ENCODE results near the gene SLC16A6. TPM values are rescaled to one million over a fixed set of nuclear protein-coding genes. Genes with fewer than 3 reads are reported as not detected.
"Not testable (repeated sequence)": the region's sequence is repeated elsewhere in the genome, so short reads cannot be mapped to it uniquely, and the experiment has no call there.

The SLC16A6 gene, protein sequence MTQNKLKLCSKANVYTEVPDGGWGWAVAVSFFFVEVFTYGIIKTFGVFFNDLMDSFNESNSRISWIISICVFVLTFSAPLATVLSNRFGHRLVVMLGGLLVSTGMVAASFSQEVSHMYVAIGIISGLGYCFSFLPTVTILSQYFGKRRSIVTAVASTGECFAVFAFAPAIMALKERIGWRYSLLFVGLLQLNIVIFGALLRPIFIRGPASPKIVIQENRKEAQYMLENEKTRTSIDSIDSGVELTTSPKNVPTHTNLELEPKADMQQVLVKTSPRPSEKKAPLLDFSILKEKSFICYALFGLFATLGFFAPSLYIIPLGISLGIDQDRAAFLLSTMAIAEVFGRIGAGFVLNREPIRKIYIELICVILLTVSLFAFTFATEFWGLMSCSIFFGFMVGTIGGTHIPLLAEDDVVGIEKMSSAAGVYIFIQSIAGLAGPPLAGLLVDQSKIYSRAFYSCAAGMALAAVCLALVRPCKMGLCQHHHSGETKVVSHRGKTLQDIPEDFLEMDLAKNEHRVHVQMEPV
- 1.7 TPM for total RNA-seq (ENCODE audit: insufficient read depth, low replicate concordance)

DNA sequence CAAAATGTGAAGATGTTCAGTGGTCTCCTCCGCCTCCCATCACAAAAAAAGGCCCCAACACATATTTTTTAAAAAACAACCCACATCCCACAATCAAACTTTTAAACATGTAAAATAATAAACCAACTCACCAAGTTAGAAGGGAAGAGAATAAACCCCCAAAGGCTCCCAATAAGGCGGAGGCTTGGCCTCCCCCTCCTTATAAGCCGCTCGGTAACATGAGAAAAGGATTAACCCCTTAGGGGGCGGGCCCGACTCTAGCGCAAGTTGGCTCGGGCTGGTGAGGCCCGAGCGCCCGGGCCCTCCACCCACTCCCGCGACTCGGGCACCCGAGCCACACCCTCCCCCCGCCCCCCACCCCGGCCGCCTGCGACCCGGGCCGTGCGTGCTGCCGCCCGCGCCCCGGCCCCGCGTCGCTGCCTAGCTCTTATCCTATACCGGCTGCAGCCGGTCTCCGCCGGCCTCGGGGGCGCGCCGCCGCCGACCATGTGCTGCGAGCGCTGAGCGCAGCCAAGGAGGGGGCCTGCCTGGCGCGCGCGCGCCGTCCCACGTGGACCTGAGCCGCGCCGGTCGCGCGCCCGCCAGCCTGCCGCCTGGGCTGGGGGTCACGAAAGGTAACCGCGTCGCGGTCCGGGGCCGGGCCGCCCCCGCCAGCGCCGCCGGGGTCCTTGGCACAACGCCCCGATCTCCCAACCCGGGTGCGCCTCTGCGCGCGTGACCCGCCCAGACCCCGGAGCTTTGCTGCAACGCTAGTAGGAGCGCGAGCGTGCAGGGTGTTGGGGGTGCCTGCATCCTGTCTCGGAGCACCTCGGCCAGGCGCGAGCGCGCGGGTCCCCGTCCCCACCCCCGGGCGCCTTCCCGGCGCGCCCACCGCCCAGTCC, at the start of gene SLC16A6, which contains the start of gene ARSG:
Gene SLC16A6 (minus strand): TSS at position 173 of the 881 bp plus-strand sequence. CDS start 12,807 bp downstream, outside the sequence.
Gene ARSG (plus strand): TSS at position 541 of the 881 bp plus-strand sequence. CDS start 15,999 bp downstream, outside the sequence.
- DNase-seq (ENCODE audit: low spot score) = peak; percentile 61

DNA sequence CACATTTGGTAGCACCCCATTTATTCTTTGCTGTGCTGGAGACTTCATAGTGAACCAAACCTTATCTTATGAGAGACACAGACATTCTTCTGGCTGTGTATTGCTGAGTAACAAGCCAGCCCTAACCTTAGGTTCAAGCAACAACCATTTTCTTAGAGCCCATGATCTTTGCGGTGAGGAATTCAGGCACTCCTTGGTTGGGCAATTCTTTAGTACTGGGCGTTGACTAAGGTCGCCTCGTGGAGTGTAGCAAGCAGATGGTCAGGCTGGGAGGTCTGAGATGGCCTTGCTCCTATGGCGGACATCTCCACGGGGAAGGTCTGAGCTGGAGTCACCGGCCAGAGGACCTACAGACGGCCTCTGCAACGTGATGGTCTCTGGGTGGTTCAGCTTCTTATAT, 43.5 kb upstream of the SLC16A6 start:
- no peak for DNase-seq (ENCODE audit: low spot score)

- not testable (repeated sequence) for DNase-seq (ENCODE audit: low spot score)
These were observed 41.0 kb upstream of the SLC16A6 start for GRCh38 chr17:68331932-68332331.

DNA sequence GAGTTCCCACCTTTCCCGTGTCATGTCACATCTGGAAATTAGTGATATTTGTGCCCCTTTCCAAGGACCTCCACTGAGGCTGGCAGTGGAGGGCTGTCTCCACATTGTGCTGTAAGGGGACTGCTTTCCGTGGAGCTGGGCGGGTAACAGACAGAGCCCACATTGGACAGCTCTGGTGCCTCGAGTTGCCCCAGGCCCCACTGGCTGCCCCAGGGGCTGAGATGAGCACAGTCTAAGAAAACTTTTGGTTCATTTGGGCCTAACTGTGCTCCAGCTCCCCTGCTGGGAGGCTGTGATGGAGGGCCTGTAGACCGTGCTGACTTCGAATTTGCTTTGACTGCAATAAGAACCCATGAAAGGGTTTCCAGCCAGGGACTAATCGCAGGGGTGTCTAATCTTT, 38.4 kb upstream of the SLC16A6 start:
- no peak for DNase-seq (ENCODE audit: low spot score)

DNA sequence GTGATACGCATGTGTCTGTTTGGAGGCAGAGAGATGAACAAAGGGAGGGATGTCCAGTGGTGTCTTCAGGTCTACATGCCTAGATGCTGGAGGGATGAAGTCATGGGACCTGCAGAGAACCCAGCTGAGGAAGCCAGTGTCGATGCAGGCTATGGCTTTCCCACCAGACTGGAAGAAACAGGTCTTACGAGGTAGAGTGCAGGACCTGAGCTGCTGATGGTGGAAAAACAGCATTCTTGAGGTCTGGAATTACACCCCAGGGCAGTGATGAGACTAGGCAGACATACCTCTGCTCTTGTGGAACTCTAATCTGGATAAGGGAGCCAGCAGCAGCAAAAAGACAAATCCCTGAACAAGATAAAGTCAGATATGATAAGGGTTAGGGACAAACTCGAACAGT, 37.7 kb upstream of the SLC16A6 start:
- peak; percentile 78 for DNase-seq (ENCODE audit: low spot score)

DNA sequence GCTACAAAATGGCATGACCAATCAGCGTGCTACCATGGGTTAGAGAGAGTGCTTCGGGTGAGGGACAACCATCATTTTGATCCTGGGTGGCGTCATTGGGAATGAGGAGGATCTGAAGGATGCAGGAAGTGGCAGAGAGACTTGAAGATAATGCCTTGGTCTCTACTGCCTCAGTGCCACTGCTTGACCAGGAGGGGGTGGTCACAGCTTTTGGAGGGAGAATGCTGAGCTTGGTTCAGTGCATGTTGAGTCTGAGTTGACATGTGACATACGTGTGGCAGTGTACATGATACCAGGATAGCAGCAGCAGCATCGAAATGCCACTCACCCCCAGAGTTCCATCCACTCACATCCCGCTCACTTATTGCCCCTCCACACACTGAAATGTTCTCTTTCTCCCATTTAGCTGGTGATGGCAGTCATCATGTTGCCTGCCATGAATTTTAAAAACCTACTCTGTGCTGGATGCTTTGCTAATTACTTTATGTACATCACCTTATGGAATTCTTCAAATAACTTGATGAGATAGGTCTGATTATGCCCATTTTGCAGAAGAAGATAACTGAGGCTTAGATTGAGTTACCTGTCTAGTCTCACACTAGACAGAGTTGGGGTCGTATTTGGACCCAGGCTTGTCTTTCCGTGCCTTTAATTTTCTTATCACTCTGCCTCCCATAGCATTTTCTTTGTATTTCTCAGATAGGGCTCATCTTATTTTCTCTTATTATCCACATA, 37.1 kb upstream of the SLC16A6 start:
- DNase-seq (ENCODE audit: low spot score) = no peak

GRCh38 chr17:68326681-68327080, 35.8 kb upstream of the SLC16A6 start:
- no peak for DNase-seq (ENCODE audit: low spot score)

DNA sequence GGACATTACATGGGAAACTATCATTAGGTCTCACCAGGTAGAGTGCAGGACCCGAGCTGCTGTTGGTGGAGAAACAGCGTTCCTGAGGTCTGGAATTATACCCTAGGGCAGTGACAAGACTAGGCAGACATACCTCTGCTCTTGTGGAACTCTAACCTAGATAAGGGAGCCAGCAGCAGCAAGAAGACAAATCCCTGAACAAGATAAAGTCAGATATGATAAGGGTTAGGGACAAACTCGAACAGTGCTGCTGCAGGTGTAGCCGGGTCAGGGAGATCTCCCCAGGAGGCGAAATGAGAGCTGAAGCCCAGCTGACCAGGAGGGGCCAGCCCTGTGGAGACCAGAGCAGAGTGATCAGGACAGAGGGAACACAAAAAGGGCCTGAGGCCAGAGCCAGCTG, 35.0 kb upstream of the SLC16A6 start:
- no peak for DNase-seq (ENCODE audit: low spot score)

GRCh38 chr17:68324654-68325336, 33.9 kb upstream of the SLC16A6 start:
- no peak for DNase-seq (ENCODE audit: low spot score)

DNA sequence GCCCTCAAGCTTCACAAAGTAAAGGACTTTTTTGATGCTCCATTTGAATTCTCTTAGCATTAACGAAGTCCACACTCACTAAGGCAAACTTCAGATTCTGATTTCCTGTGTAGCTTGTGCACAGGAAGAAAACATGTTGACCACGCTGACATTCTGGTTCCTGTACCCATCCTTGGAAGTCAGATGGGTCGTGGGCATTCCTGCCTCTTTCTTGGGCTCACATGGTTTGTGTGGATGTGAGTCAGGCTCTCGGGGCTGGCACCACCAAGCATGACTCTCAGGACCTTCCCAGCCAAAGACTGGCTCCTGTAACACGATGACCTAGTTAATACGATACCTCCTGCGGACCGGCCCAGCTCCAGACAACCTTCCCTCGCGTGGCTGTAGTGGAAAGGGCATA, 33.2 kb upstream of the SLC16A6 start:
- DNase-seq (ENCODE audit: low spot score) = no peak

- no peak for DNase-seq (ENCODE audit: low spot score)
These were observed 31.7 kb upstream of the SLC16A6 start for GRCh38 chr17:68322630-68323029.

DNA sequence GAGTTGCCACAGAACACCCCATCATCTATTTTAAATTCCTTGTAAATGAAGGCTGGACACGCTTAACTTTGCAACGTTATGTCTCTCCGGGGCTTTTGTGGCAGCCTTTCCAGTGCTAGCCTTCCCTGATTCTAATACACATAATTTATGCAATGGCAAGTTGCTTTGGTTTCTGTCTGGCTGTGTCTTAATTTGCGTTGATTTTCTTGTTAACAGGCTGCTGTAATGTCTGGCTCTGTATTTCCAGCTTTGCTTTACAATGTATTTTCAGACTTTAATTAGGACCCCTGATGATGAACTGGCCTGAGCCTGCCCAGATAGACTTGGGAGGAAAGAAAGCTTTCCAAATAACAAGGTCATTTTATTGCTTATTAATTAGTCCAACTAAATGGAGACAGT, 30.6 kb upstream of the SLC16A6 start:
- DNase-seq (ENCODE audit: low spot score) = no peak

- DNase-seq (ENCODE audit: low spot score) = no peak
These were observed 30.1 kb upstream of the SLC16A6 start for GRCh38 chr17:68320943-68321555.

GRCh38 chr17:68320311-68320865, 29.5 kb upstream of the SLC16A6 start:
- no peak for DNase-seq (ENCODE audit: low spot score)

- no peak for DNase-seq (ENCODE audit: low spot score)
These were observed 28.7 kb upstream of the SLC16A6 start for GRCh38 chr17:68319410-68320162.

DNA sequence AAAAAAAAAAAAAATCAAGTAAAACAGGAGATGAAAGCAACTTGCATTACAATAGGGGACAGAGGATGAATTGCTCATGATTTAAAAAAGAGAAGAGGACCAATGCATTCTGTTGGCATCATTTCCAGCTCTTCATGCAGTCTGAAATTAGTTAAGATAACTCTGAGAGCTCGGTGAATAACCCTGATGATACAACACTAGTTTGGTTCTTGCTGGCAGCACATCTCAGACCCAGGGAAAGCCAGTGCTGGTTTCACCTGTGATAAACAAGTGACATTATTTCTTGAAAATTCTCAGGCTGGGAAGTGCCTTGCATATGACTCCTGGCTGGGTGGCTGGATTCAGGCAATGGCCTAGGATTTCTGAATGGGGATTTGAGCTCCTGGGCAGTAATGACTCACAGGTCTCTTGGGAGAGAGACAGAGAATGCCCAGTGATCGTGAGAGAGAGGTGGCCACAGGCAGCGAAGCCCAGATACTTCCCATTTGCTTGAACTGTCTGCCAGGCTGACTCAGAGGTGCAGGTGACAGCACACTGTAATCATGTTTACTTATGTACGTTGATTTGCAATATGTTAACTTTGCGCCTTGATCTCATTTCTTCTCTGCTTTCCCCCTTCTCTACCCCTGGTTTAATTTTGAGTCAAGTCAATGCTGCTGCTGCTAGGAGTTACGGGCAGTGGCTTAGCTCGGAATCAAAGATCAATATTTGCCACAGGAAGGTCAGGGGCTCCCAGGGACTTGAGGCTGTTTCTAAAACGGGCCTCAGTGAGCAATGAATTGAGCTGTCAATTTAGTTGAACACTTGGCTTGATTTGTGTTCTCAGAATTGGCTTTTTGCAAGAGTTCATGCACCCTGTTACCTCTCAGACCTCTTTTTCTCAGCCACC, 27.4 kb upstream of the SLC16A6 start:
- no peak for DNase-seq (ENCODE audit: low spot score)

DNA sequence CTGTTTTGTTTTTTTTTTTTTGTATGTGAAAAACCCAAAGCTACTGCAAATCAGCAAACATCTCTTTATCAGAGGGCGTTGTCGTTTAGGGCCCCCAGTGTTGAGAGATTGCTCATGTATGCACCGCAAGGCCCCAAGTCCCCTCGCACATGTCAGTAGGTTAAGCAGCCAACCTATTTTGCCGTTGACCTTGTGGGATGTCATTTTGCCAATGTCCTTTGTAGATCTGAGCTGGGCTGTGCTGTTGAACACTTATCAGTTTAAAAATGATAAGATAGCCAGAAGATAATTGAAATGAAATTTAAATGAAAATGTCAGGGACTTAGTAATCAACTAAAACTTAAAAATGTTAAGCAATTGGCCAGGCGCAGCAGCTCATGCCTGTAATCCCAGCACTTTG, 26.5 kb upstream of the SLC16A6 start:
- DNase-seq (ENCODE audit: low spot score) = no peak

- no peak for DNase-seq (ENCODE audit: low spot score)
These were observed 25.0 kb upstream of the SLC16A6 start for GRCh38 chr17:68315930-68316329.

All from umbilical cord (tissue), 2 donors.